Renal pelvis (tissue), 4 donors: ENCODE measurements around the gene ACVR1B. TPM values are rescaled to one million over a fixed set of nuclear protein-coding genes. Genes with fewer than 3 reads are reported as not detected.
A peak's percentile ranks its signal among the peaks of the same experiment; 100 is the strongest.

Experiments
- DNase-seq: peaks from one replicate; pipeline ENCODE4 v3.0.0-alpha.2; 2013
- polyA plus RNA-seq, 3 donors: library from polyadenylated mRNA; unstranded; fragments of 120-200 nt; gene quantifications; one replicate each; pipeline ENCODE4 v1.2.1, GENCODE V29; 2013; ENCODE audit not compliant: insufficient read length in 3 of 3

Gene ACVR1B
- polyA plus RNA-seq, 3 donors, result 53.4 to 65.8 (median 58.7) TPM

GRCh38 chr12:52018433-52019112, 67.1 kb downstream of the ACVR1B start:
- no peak for DNase-seq

- no peak for DNase-seq
Observed at GRCh38 chr12:52019113-52019770, 67.7 kb downstream of the ACVR1B start.

DNA sequence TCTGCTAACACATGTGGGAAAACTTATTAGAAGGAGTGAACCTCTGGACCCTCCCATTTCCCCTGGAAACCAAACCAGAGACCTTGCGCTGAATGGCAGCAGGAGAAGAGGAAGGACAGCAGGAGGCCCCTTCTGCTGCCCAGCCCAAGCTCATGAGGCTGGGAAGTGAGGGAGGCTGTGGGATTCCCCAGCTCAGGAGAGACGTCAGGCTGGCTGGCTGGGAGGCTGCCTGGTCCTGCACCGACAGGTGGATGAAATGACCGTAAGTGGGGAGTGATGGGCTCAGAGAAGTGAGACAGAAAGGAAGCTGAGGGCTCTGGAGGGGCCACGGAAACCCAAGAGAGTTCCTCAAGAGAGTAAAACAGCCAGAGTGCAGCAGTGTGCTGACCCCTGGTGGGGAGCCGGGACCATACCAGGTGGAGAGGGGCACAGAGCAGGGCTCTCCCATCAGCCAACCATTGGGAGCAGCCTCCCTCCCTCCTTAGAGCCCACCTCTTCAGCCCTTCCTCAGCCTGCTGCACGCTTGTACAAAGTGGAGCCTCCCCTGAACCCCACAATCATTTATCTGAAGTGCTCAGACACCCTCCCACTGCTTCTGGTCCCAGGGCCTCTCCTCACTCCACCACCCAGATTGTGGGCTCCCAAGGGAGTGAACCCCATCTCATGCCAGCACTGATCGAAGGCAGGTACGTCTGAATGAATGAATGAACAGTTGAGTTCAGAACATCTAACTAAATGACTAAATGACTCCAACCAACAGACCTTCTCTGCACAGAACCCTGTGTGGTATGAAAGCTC, 69.2 kb downstream of the ACVR1B start:
- no peak for DNase-seq

DNA sequence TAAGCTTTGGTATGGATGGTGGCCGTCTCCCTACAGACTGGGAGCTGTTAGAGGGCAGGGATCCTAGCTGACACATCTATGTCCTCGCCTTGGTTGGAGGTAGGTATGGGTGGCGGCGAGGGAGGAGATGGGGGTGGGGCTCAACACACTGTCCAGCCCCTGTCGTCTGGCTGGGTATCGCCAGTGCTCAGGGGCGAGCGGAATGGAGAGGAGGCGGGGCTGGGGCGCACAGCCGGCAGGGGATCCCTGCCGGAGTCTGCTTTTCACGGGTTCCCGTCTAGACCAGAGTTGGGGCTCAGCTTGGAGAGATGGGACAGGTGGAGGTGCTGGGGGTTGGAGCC, 71.3 kb downstream of the ACVR1B start:
- no peak for DNase-seq

- DNase-seq, result no peak
Observed at GRCh38 chr12:52023182-52023975, 71.9 kb downstream of the ACVR1B start.

- no peak for DNase-seq
Observed at GRCh38 chr12:52023976-52024688, 72.6 kb downstream of the ACVR1B start.

GRCh38 chr12:52024845-52025230, 73.3 kb downstream of the ACVR1B start:
- no peak for DNase-seq

DNA sequence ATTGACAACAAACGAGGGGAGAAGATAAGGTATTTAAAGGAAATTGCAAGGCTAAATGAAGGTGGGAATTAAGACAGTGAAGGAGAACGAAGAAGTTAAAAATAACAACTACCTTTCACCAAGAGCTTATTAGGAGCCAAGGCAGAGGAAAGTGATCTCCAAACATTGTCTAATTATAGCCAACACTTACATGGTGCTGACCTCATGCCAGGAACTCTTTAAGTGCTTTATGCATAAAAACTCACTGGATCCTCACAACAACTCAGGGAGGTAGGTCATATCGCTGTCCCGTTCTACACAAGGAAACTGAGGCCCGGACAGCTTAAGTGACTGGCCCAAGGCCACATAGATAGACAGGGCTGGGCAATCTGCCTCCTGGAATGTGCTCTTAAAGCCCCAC, 74.8 kb downstream of the ACVR1B start:
- no peak for DNase-seq

- no peak for DNase-seq
Observed at GRCh38 chr12:52027085-52027843, 75.8 kb downstream of the ACVR1B start.

GRCh38 chr12:52029685-52030084, 78.2 kb downstream of the ACVR1B start:
- no peak for DNase-seq

GRCh38 chr12:52032446-52032803, 80.9 kb downstream of the ACVR1B start:
- no peak for DNase-seq

GRCh38 chr12:52032804-52033445, 81.4 kb downstream of the ACVR1B start:
- peak; percentile 96 for DNase-seq

DNA sequence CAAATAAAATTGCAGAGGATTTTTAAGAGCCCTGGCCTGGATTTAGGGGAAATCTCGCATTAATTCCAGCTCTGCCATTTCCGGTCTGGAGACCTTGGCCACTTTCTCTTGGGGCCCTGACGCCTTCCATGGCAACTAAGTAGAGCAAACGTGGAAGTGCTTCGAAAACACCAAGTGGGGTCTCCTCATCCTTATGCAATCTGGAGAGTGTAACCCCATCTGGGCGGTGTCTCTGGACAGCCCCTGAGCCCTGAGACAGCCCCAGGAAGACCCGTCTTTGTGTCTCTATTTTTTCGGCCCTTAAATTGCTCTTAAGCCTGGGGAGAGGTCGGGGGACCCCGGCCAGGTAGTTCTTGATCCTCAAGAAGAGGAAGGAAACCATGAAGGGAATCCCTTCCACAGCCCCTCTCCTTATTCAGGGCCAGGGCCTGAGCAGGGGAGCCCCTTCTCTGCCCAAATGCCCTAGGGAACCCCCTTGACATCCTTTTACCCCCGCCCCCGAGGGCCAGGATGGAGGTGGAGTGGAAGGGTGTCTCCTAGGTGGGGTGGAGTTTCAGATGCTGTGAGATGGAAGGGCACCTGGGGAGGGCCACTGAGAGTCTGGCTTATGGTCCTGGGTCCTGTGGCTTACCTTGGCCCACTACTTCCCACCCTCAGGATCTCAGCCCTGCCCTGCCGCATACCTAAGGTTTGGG, 82.1 kb downstream of the ACVR1B start:
- DNase-seq, result no peak

GRCh38 chr12:52035190-52035589, 83.7 kb downstream of the ACVR1B start:
- DNase-seq, result no peak

GRCh38 chr12:52035926-52036325, 84.4 kb downstream of the ACVR1B start:
- no peak for DNase-seq

GRCh38 chr12:52036587-52037171, 85.2 kb downstream of the ACVR1B start:
- no peak for DNase-seq

- no peak for DNase-seq
Observed at GRCh38 chr12:52037248-52037861, 85.9 kb downstream of the ACVR1B start.

GRCh38 chr12:52038447-52038846, 86.9 kb downstream of the ACVR1B start:
- DNase-seq, result no peak

DNA sequence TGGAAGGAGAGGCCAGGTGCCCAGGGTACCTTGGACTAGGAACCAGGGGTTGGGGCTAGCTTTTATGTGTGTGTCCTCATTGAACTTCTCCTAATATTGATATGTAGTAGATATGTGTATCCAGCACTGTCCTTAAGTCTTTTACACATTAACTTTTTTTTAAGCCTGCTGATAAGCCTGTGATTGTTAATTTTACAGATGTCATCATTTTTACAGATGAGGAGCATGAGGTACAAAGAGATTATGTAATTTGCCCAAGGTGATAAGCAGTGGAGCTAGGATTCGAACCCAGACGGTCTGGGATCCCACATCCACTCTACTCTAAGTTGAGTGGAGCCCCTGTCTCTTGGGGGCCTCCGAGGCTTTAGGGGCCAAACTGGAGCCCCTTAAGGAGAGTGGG, 89.5 kb downstream of the ACVR1B start:
- DNase-seq, result no peak
